GM18868 (cell line): Measurements from ENCODE around the gene GAS7.

Experiments used
- ATAC-seq: cut with Tn5 transposase; IDR thresholded peaks from one replicate; pipeline ENCODE4 v1.9.1; 2021; ENCODE audit warnings: mild to moderate bottlenecking, moderate library complexity; ENCODE audit not compliant: unreplicated experiment

Gene GAS7

GRCh38 chr17:9868552-9868951 lies 329.9 kb downstream of the GAS7 start:
- no peak for ATAC-seq

- ATAC-seq, result no peak
These were observed 332.8 kb downstream of the GAS7 start for GRCh38 chr17:9865586-9865985.

GRCh38 chr17:9862949-9863348 lies 335.5 kb downstream of the GAS7 start:
- ATAC-seq, result no peak

- no peak for ATAC-seq
These were observed 336.2 kb downstream of the GAS7 start for GRCh38 chr17:9862220-9862619.

- ATAC-seq, result no peak
These were observed 337.6 kb downstream of the GAS7 start for GRCh38 chr17:9860851-9861250.
